Activated B cell treated with CpG ODN at 0.5 μM for 24 hours (primary cell): ENCODE data around the gene SOWAHB. TPM values are rescaled to one million over a fixed set of nuclear protein-coding genes. Genes with fewer than 3 reads are reported as not detected.

Source experiments
- ATAC-seq: fragments of 200-7000 bp; cut with Tn5 transposase; one replicate; pipeline ENCODE4 v1.10.0; 2021; ENCODE audit warnings: low read depth, mild to moderate bottlenecking, moderate library complexity
- CTCF ChIA-PET: fragments of 350-600 bp; sonication (Branson Sonifier 250); formaldehyde crosslinking; loops from one replicate; lab custom pipeline; 2021; ENCODE audit warnings: antibody characterized with exemption; lab: Charles Lee
- POLR2A ChIA-PET: fragments of 350-600 bp; sonication (Branson Sonifier 250); formaldehyde crosslinking; loops from one replicate; lab custom pipeline; 2021; ENCODE audit warnings: antibody characterized with exemption; lab: Charles Lee
- DNase-seq: peaks from one replicate; pipeline ENCODE4 v3.0.0; 2022
- H3K27ac Mint-ChIP-seq: one replicate; pipeline ENCODE4 v1.8.0; 2020; ENCODE audit warnings: mixed read lengths
- H3K27me3 Mint-ChIP-seq: one replicate; pipeline ENCODE4 v1.8.0; 2021; ENCODE audit warnings: mixed read lengths
- H3K36me3 Mint-ChIP-seq: one replicate; pipeline ENCODE4 v1.8.0; 2021; ENCODE audit warnings: low read depth, mixed read lengths
- H3K4me1 Mint-ChIP-seq: one replicate; pipeline ENCODE4 v1.8.0; 2021; ENCODE audit warnings: mixed read lengths
- H3K4me3 Mint-ChIP-seq: one replicate; pipeline ENCODE4 v1.8.0; 2020; ENCODE audit warnings: mild to moderate bottlenecking, mixed read lengths
- H3K9me3 Mint-ChIP-seq: one replicate; pipeline ENCODE4 v1.8.0; 2020; ENCODE audit warnings: mixed read lengths
- CTCF ChIP-seq: fragments of 200-600 bp; IDR thresholded peaks from one replicate; pipeline ENCODE4 v1.8.0; 2022; ENCODE audit warnings: antibody characterized with exemption, mild to moderate bottlenecking
- intact Hi-C: fragments of 100-400 bp; cut with micrococcal nuclease; formaldehyde crosslinking; loops from one replicate; pipeline ENCODE4 v1.15.1; 2024
- total RNA-seq: library from RNA; stranded (reverse); gene quantifications from 2 replicates; pipeline ENCODE4 v1.2.3, GENCODE V29; 2022

SOWAHB gene
- total RNA-seq, 1 donor from 2014 or later, result not detected

- no peaks in the 10 kb centered on the region for H3K27me3 Mint-ChIP-seq
- ATAC-seq (no peak), DNase-seq (no peak)
- H3K36me3 Mint-ChIP-seq, result no peaks in the 10 kb centered on the region
- CTCF ChIA-PET, result no interaction called here
- no peaks in the 10 kb centered on the region for H3K9me3 Mint-ChIP-seq
- H3K4me3 Mint-ChIP-seq, result no peak overlapping the region
- intact Hi-C loops, result no loop called here
- no peaks in the 10 kb centered on the region for H3K4me1 Mint-ChIP-seq
- no peak for TF ChIP-seq CTCF
- H3K27ac Mint-ChIP-seq, result no peak overlapping the region
- POLR2A ChIA-PET, result no interaction called here
These were observed 25.8 kb upstream of the SOWAHB start for GRCh38 chr4:76923619-76924357.

DNA sequence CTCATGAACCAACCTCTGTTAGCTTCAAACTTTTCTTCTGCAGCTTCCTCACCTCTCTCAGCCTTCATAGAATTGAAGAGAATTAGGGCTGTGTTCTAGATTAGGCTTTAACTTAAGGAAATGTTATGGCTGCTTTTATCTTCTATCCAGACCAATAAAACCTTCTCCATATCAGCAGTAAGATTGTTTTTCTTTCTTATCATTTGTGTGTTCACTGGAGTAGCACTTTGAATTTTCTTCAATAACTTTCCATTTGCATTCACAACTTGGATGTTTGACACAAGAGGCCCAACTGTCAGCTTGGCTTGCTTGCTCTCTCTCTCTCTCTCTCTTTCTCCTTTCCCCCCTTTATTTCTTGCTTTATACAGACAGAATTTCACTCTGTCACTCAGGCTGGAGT, 22.8 kb upstream of the SOWAHB start:
- H3K4me1 Mint-ChIP-seq, result no peaks in the 10 kb centered on the region
- H3K27me3 Mint-ChIP-seq, result no peaks in the 10 kb centered on the region
- H3K36me3 Mint-ChIP-seq, result no peaks in the 10 kb centered on the region
- DNase-seq (no peak), ATAC-seq (no peak)
- no peak for TF ChIP-seq CTCF
- no peak overlapping the region for H3K4me3 Mint-ChIP-seq
- ChIA-PET CTCF (no interaction called here), POLR2A (no interaction called here)
- intact Hi-C loops, result no loop called here
- no peaks in the 10 kb centered on the region for H3K9me3 Mint-ChIP-seq
- no peak overlapping the region for H3K27ac Mint-ChIP-seq

DNA sequence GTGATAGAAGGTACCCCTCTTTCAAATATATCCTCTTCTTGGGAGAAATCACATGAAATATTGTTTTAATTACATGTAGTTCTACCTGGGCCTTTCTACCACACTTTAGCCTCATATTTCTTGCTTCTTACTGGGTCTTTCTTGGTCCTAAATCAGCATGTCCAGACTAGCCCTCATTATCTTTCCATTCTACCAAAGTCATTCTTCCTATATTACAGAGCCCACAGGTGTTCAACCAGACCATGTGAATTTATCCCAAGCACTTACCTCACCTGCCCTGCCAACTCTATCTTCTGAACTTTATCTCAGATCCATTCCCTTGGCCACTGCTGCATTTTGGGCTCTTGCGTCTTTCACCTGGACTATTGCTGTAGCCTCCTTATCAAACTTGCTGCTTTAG, 11.8 kb upstream of the SOWAHB start:
- POLR2A ChIA-PET, result no interaction called here
- no peaks in the 10 kb centered on the region for H3K9me3 Mint-ChIP-seq
- H3K4me1 Mint-ChIP-seq, result no peaks in the 10 kb centered on the region
- CTCF ChIA-PET, result no interaction called here
- no peak overlapping the region for H3K4me3 Mint-ChIP-seq
- peaks cover 26% of the 10 kb centered on the region for H3K27me3 Mint-ChIP-seq
- no peak for ATAC-seq
- no peak for TF ChIP-seq CTCF
- intact Hi-C loops, result no loop called here
- DNase-seq, result no peak
- H3K27ac Mint-ChIP-seq, result no peak overlapping the region
- no peaks in the 10 kb centered on the region for H3K36me3 Mint-ChIP-seq

GRCh38 chr4:76905521-76905920, 7.6 kb upstream of the SOWAHB start:
- no peak for DNase-seq
- Mint-ChIP-seq H3K27me3 (peaks cover 15% of the 10 kb centered on the region), H3K4me1 (no peaks in the 10 kb centered on the region), H3K36me3 (no peaks in the 10 kb centered on the region), H3K4me3 (no peak overlapping the region), H3K27ac (no peak overlapping the region), H3K9me3 (no peaks in the 10 kb centered on the region)
- ChIA-PET CTCF (no interaction called here), POLR2A (no interaction called here)
- ATAC-seq, result no peak
- intact Hi-C loops, result no loop called here
- no peak for TF ChIP-seq CTCF

DNA sequence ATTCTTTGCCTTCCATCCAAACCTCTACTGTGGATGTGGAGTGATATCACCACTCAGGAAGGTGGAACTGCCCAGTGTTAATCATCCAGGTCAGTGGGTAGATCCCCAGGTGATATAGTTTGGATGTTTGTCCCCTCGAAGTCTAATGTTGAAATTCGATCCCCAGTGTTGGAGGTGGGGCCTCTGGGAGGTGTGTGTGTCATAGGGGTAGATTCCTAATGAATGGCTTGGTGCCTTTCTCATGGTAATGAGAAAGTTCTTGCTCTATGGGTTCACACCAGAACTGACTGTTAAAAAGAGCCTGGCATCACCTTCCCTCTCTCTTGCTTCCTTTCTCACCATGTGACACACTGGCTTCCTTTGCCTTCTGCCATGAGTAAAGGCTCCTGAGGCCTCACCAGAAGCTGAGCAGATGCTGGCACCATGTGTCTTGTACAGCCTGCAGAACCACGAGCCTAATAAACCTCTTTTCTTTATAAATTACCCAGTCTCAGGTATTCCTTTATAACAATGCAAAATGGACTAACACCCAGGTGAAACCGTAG, 6.8 kb upstream of the SOWAHB start:
- H3K4me3 Mint-ChIP-seq, result no peak overlapping the region
- POLR2A ChIA-PET, result no interaction called here
- intact Hi-C loops, result no loop called here
- no peaks in the 10 kb centered on the region for H3K9me3 Mint-ChIP-seq
- CTCF ChIA-PET, result no interaction called here
- no peak overlapping the region for H3K27ac Mint-ChIP-seq
- no peak for TF ChIP-seq CTCF
- DNase-seq (no peak), ATAC-seq (no peak)
- peaks cover 16% of the 10 kb centered on the region for H3K27me3 Mint-ChIP-seq
- no peaks in the 10 kb centered on the region for H3K4me1 Mint-ChIP-seq
- no peaks in the 10 kb centered on the region for H3K36me3 Mint-ChIP-seq
